BJ (cell line): ENCODE measurements around the gene RAB13. TPM values are rescaled to one million over a fixed set of nuclear protein-coding genes. Genes with fewer than 3 reads are reported as not detected.
A peak's percentile ranks its signal among the peaks of the same experiment; 100 is the strongest.

Experiments used
- CTCF ChIA-PET: fragments of 350-600 bp; formaldehyde crosslinking; extraction: SDS; loops from one replicate; lab custom pipeline; 2021; ENCODE audit warnings: antibody characterized with exemption, inconsistent platforms; lab: Yijun Ruan, JAX
- POLR2A ChIA-PET: fragments of 300-600 bp; sonication (Branson Sonifier 250); formaldehyde crosslinking; extraction: SDS; loops from one replicate; lab custom pipeline; 2021; ENCODE audit warnings: antibody characterized with exemption; lab: Charles Lee
- DNase-seq: peaks from one replicate; pipeline ENCODE4 v3.0.0-alpha.2; 2011; ENCODE audit warnings: low read depth
- H3K27me3 ChIP-seq: 2 replicates; pipeline ENCODE4 v1.6.0; 2011; ENCODE audit warnings: low read length; ENCODE audit not compliant: control insufficient read depth, insufficient read depth
- H3K36me3 ChIP-seq: 2 replicates; pipeline ENCODE4 v1.5.1; 2011; ENCODE audit warnings: low read length; ENCODE audit not compliant: control insufficient read depth, insufficient read depth
- H3K4me3 ChIP-seq: 2 replicates; pipeline ENCODE4 v1.5.1; 2011; ENCODE audit warnings: low read depth, mild to moderate bottlenecking, control low read depth, low read length
- polyA plus RNA-seq: library from polyadenylated mRNA; depleted of rRNA; stranded (reverse); fragments of >200 nt; gene quantifications from 2 replicates; pipeline ENCODE4 v1.2.3, GENCODE V29; 2011
- TF ChIP-seq, protein P1 (sequence below): IDR thresholded peaks from 2 replicates; pipeline ENCODE4 v1.5.1; 2011; ENCODE audit warnings: low read depth, mild to moderate bottlenecking, control low read depth, inconsistent platforms, low read length, moderate library complexity; ENCODE audit not compliant: insufficient read depth

The RAB13 gene
- polyA plus RNA-seq, 1 experiment: 69.5 TPM

- H3K36me3 ChIP-seq: no peaks in the 10 kb centered on the region
- no peaks in the 10 kb centered on the region for H3K27me3 ChIP-seq
- H3K4me3 ChIP-seq: peak overlapping the region; percentile 53
- no peak for DNase-seq
- ChIA-PET CTCF (interaction anchor here (0.6 to 3.8 kb wide), 8 partner anchors 7 to 176 kb away, joined by 3 to 26 read pairs (median 8); partner anchors contain the start of genes DENND4B, JTB and RAB13), POLR2A (interaction anchor here (1.6 kb wide), 1 partner anchor 22 kb away, joined by 6 read pairs; the partner anchor contains the start of gene RPS27)
- TF ChIP-seq, protein P1, sequence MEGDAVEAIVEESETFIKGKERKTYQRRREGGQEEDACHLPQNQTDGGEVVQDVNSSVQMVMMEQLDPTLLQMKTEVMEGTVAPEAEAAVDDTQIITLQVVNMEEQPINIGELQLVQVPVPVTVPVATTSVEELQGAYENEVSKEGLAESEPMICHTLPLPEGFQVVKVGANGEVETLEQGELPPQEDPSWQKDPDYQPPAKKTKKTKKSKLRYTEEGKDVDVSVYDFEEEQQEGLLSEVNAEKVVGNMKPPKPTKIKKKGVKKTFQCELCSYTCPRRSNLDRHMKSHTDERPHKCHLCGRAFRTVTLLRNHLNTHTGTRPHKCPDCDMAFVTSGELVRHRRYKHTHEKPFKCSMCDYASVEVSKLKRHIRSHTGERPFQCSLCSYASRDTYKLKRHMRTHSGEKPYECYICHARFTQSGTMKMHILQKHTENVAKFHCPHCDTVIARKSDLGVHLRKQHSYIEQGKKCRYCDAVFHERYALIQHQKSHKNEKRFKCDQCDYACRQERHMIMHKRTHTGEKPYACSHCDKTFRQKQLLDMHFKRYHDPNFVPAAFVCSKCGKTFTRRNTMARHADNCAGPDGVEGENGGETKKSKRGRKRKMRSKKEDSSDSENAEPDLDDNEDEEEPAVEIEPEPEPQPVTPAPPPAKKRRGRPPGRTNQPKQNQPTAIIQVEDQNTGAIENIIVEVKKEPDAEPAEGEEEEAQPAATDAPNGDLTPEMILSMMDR: no peak
Measured at GRCh38 chr1:153968408-153968807, 17.7 kb downstream of the RAB13 start.

- POLR2A ChIA-PET: interaction anchor here (0.5 to 1.9 kb wide), 3 partner anchors 10 to 58 kb away, joined by 5 to 17 read pairs (median 6); partner anchors contain the start of genes JTB and RPS27
- no peaks in the 10 kb centered on the region for H3K36me3 ChIP-seq
- H3K27me3 ChIP-seq: no peaks in the 10 kb centered on the region
- no peak for DNase-seq
- peak overlapping the region; percentile 53 for H3K4me3 ChIP-seq
- CTCF ChIA-PET: interaction anchor here (0.7 to 3.8 kb wide), 12 partner anchors 8 to 296 kb away, joined by 3 to 26 read pairs (median 4); partner anchors contain the start of genes DENND4B, JTB, RAB13 and RPS27
- TF ChIP-seq, protein P1: no peak
Measured at GRCh38 chr1:153968000-153968363, 18.2 kb downstream of the RAB13 start.

- H3K36me3 ChIP-seq: no peaks in the 10 kb centered on the region
- H3K27me3 ChIP-seq: no peaks in the 10 kb centered on the region
- peak within 1 kb of the TSS; percentile 53 for H3K4me3 ChIP-seq
- TF ChIP-seq, protein P1: peak; percentile 58
- ChIA-PET CTCF (interaction anchor here (0.7 to 3.8 kb wide), 13 partner anchors 8 to 295 kb away, joined by 3 to 26 read pairs (median 4); partner anchors contain the start of genes DENND4B, GATAD2B, JTB and RAB13), POLR2A (interaction anchor here (0.5 to 1.9 kb wide), 4 partner anchors 10 to 57 kb away, joined by 4 to 17 read pairs (median 6); partner anchors contain the start of genes JTB, RAB13 and RPS27)
- peak; percentile 88 for DNase-seq
Measured at GRCh38 chr1:153967107-153967999, 18.8 kb downstream of the RAB13 start, which contains the start of gene CREB3L4. TSS of gene CREB3L4 (plus strand) at chr1:153967902. CDS start at chr1:153968526, 624 bp downstream.

DNA sequence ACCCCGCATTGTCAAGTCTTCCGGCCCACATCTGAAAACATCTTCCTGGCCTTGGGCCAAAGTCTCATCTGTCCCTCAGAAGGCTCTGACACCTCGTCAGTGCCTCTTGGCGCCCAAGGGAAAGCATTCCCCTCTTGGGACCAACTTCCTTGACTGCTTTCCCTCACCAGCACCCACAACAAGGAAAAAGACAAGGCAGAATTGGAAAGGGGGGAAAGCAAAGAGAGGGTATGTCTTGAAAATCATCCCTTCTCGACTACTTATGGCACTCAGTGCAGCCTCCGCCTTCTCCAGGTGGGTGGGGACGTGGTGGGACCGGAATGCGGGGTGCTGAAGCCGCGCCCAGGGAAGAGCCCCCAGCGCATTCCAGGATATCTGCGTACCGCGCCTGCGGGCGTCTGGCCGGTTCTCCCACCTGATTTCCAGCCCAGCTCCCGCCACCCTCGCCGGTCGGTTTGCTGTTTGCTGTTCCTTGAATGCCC is 22.2 kb downstream of the RAB13 start:
- ChIA-PET POLR2A (interaction anchor here (1.4 kb wide), 1 partner anchor 14 kb away, joined by 6 read pairs; the partner anchor contains the start of gene JTB), CTCF (interaction anchor here (0.6 to 4.8 kb wide), 5 partner anchors 10 to 24 kb away, joined by 3 to 32 read pairs (median 5); partner anchors contain the start of genes JTB and RAB13)
- TF ChIP-seq, protein P1: no peak
- Histone ChIP-seq H3K4me3 (peak overlapping the region; percentile 87), H3K27me3 (no peaks in the 10 kb centered on the region), H3K36me3 (peaks cover 14% of the 10 kb centered on the region)
- DNase-seq: no peak
